DOHH2 (cell line): Measurements from ENCODE around the gene UTP11.

Experiments used
- CTCF ChIP-seq: fragments of 200-600 bp; sonication (generic); IDR thresholded peaks from one replicate; pipeline ENCODE4 v1.5.1; 2014; ENCODE audit warnings: antibody characterized with exemption, mild to moderate bottlenecking, low read depth, low read length; ENCODE audit not compliant: poor library complexity, severe bottlenecking
- EZH2phosphoT487 ChIP-seq: fragments of 200-600 bp; sonication (generic); IDR thresholded peaks from 2 replicates; pipeline ENCODE4 v1.6.1; 2017; ENCODE audit warnings: borderline replicate concordance, mild to moderate bottlenecking, antibody characterized with exemption, low read length, moderate library complexity, mixed read lengths

DNA sequence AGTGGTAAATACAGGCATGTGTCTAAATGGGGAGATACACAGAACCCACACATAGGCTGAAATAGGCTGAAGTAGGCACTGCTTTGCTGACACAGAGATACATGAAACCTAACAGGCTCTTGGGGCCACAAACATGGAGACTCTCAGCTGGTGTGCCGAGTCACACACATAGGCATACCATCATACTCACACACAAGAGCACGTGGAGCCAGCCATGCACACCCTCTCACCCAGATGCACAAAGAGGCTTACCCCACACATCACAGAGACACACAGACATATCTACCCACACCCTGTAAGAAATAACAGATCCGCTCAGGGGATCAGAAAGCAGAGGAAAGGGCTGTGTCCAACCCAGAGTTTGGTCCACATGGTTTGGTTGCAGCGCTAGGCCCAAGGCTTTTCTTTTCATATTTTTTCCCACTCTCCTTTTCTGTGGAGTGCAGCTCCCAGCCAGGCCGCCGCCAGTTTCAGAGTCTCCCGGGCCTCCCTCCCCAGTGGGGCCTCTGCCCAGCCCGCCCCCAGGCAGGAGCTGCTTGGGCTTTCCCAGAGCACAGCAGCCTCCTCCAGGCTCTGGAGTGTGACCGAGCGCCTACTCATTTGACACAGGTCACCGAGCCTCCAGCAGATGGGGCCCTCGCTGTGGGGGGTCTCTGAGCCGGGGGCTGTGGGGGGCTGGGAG, 38.0 kb downstream of the UTP11 start:
- no peak for TF ChIP-seq CTCF
- TF ChIP-seq EZH2phosphoT487: no peak
